HG03039 (cell line): Measurements from ENCODE around the gene HNRNPC.
"Not testable (repeated sequence)": the region's sequence is repeated elsewhere in the genome, so short reads cannot be mapped to it uniquely, and the experiment has no call there.

Experiments
- ATAC-seq: cut with Tn5 transposase; IDR thresholded peaks from one replicate; pipeline ENCODE4 v1.9.1; 2021; ENCODE audit warnings: mild to moderate bottlenecking, moderate library complexity; ENCODE audit not compliant: unreplicated experiment

The HNRNPC gene

GRCh38 chr14:21272661-21273060 lies 3.4 kb upstream of the HNRNPC start:
- ATAC-seq: not testable (repeated sequence)

- ATAC-seq: no peak
These were observed 508 bp downstream of the HNRNPC start for GRCh38 chr14:21268617-21269251.

GRCh38 chr14:21267886-21268616 lies 1.2 kb downstream of the HNRNPC start:
- ATAC-seq: no peak

GRCh38 chr14:21267431-21267845 lies 1.8 kb downstream of the HNRNPC start:
- ATAC-seq: no peak

GRCh38 chr14:21264025-21264801 lies 5.0 kb downstream of the HNRNPC start:
- peak; percentile 71 for ATAC-seq

- no peak for ATAC-seq
These were observed 5.8 kb downstream of the HNRNPC start for GRCh38 chr14:21263284-21264024.

- no peak for ATAC-seq
These were observed 6.8 kb downstream of the HNRNPC start for GRCh38 chr14:21262410-21262809.

- ATAC-seq: no peak
These were observed 7.4 kb downstream of the HNRNPC start for GRCh38 chr14:21261824-21262223.

GRCh38 chr14:21258889-21259787 lies 10.1 kb downstream of the HNRNPC start:
- ATAC-seq: no peak

GRCh38 chr14:21258005-21258888 lies 11.0 kb downstream of the HNRNPC start:
- no peak for ATAC-seq

- no peak for ATAC-seq
These were observed 11.8 kb downstream of the HNRNPC start for GRCh38 chr14:21257394-21257909.

GRCh38 chr14:21256539-21257393 lies 12.5 kb downstream of the HNRNPC start:
- ATAC-seq: no peak

- not testable (repeated sequence) for ATAC-seq
These were observed 13.2 kb downstream of the HNRNPC start for GRCh38 chr14:21256102-21256447.

- no peak for ATAC-seq
These were observed 13.7 kb downstream of the HNRNPC start for GRCh38 chr14:21255385-21256101.

GRCh38 chr14:21252149-21252548 lies 17.1 kb downstream of the HNRNPC start:
- no peak for ATAC-seq

GRCh38 chr14:21251215-21251614 lies 18.0 kb downstream of the HNRNPC start:
- ATAC-seq: no peak

- ATAC-seq: no peak
These were observed 20.4 kb downstream of the HNRNPC start for GRCh38 chr14:21248739-21249411.
